ENCODE data around the gene SMARCD3. TPM values are rescaled to one million over a fixed set of nuclear protein-coding genes. Genes with fewer than 3 reads are reported as not detected.

Gene SMARCD3
- total and polyA plus RNA-seq, 2 of the 13 experiments (the other 11 are each of a cell fraction or from before 2014, with no cell fraction given), result 0.20 to 0.62 TPM

- CTCF ChIA-PET (ENCODE audit: low intra/inter-chr PET ratio, low total read pairs), result no interaction called here
- FAIRE-seq (no peak), ATAC-seq (peak; percentile 22; the same call in 1 of the 3 replicates), DNase-seq (ENCODE audit: low spot score) (no peak)
- 0 out of 2 replicates have a peak, but pooled peaks cover 3% of the 10 kb centered on the region for H4K20me1 ChIP-seq (ENCODE audit: insufficient read depth, low read length)
- H3K9ac ChIP-seq (ENCODE audit: insufficient read depth, low read depth, low read length), result no peak overlapping the region
- intact Hi-C loops (cut with micrococcal nuclease; ENCODE audit: unreplicated experiment) (no loop called here), in situ Hi-C loops (cut with HindIII; ENCODE audit: extremely low pct_ligation_motif_present, low pct_unique_long_range_greater_than_20kb) (no loop called here)
- H3K4me2 ChIP-seq (ENCODE audit: low read depth, low read length), result no peak overlapping the region
- H3K79me2 ChIP-seq (ENCODE audit: insufficient read depth, low read length), result no peaks in the 10 kb centered on the region
- H2AFZ ChIP-seq (ENCODE audit: low read length), result no peak overlapping the region
- H3K27ac ChIP-seq (ENCODE audit: extremely low read length, insufficient read depth, low read length), result no peak overlapping the region
- 1% methylated on average over 7 of the region's 9 CpGs for WGBS (ENCODE audit: low lambda C conversion rate)
- peaks cover 4 to 48% of the 10 kb centered on the region in 2 experiments; a peak in 4 of 5 replicates for H3K27me3 ChIP-seq (ENCODE audit: control insufficient read depth in 1 of 2, insufficient read depth in 2 of 2, low read length in 2 of 2)
- no peak for TF ChIP-seq NR2F2 (IDR thresholded peaks at IDR 0.05; ENCODE audit: borderline replicate concordance, low read depth)
- no peak for TF ChIP-seq ZNF331 (CRISPR knock-in tag; IDR thresholded peaks at IDR 0.05)
- TF ChIP-seq ZNF18 (CRISPR knock-in tag; IDR thresholded peaks at IDR 0.05; ENCODE audit: insufficient replicate concordance), result no peak
- no peaks in the 10 kb centered on the region for H3K4me1 ChIP-seq (ENCODE audit: insufficient read depth, low read length)
- no TSS peak for BruUV-seq (replicated peaks)
- POLR2A ChIA-PET, result no interaction called here
- H3K9me3 ChIP-seq (ENCODE audit: low read length), result no peaks in the 10 kb centered on the region
- H3K36me3 ChIP-seq (replicated peaks in 1 of 2; ENCODE audit: control insufficient read depth in 1 of 2, insufficient read depth in 2 of 2, low read length in 2 of 2), result 0 out of 5 replicates have a peak, but pooled peaks cover 0 to 3% of the 10 kb centered on the region in 2 experiments
- H3K4me3 ChIP-seq (replicated peaks in 1 of 3; ENCODE audit: insufficient read depth in 1 of 3, low read depth in 2 of 3, low read length in 3 of 3), result no peak overlapping the region
Measured at GRCh38 chr7:151208253-151208862, 40.1 kb downstream of the SMARCD3 start.

GRCh38 chr7:151207804-151208203 is 40.7 kb downstream of the SMARCD3 start:
- Histone ChIP-seq H3K4me3 (replicated peaks in 1 of 3; ENCODE audit: insufficient read depth in 1 of 3, low read depth in 2 of 3, low read length in 3 of 3) (no peak overlapping the region), H3K4me1 (ENCODE audit: insufficient read depth, low read length) (no peaks in the 10 kb centered on the region), H3K4me2 (ENCODE audit: low read depth, low read length) (no peak overlapping the region), H2AFZ (ENCODE audit: low read length) (no peak overlapping the region), H3K9ac (ENCODE audit: insufficient read depth, low read depth, low read length) (no peak overlapping the region), H3K27ac (ENCODE audit: extremely low read length, insufficient read depth, low read length) (no peak overlapping the region), H3K27me3 (ENCODE audit: control insufficient read depth in 1 of 2, insufficient read depth in 2 of 2, low read length in 2 of 2) (peaks cover 4 to 54% of the 10 kb centered on the region in 2 experiments; a peak in 4 of 5 replicates), H3K9me3 (ENCODE audit: low read length) (no peaks in the 10 kb centered on the region), H4K20me1 (ENCODE audit: insufficient read depth, low read length) (0 out of 2 replicates have a peak, but pooled peaks cover 3% of the 10 kb centered on the region), H3K79me2 (ENCODE audit: insufficient read depth, low read length) (no peaks in the 10 kb centered on the region), H3K36me3 (replicated peaks in 1 of 2; ENCODE audit: control insufficient read depth in 1 of 2, insufficient read depth in 2 of 2, low read length in 2 of 2) (0 out of 5 replicates have a peak, but pooled peaks cover 0 to under 1% of the 10 kb centered on the region in 2 experiments)
- DNase-seq (ENCODE audit: low spot score), result no peak
- intact Hi-C loops (cut with micrococcal nuclease; ENCODE audit: unreplicated experiment), result no loop called here
- no TSS peak for BruUV-seq (replicated peaks)
- CTCF ChIA-PET (ENCODE audit: low intra/inter-chr PET ratio, low total read pairs), result no interaction called here
- no CpG with 5 or more reads among the region's 12 CpGs for WGBS (ENCODE audit: low lambda C conversion rate)
- POLR2A ChIA-PET, result no interaction called here
- TF ChIP-seq PHF21A (CRISPR knock-in tag; IDR thresholded peaks at IDR 0.05) (no peak), ZNF230 (CRISPR knock-in tag; IDR thresholded peaks at IDR 0.05) (no peak), ZNF354B (CRISPR knock-in tag; IDR thresholded peaks at IDR 0.05) (no peak), SOX13 (IDR thresholded peaks at IDR 0.05) (no peak), SOX13 (CRISPR knock-in tag; conservative IDR thresholded peaks at IDR 0.05 in 1 of 2, IDR thresholded peaks at IDR 0.05 in 1 of 2) (no peak)
- in situ Hi-C loops (cut with HindIII; ENCODE audit: extremely low pct_ligation_motif_present, low pct_unique_long_range_greater_than_20kb), result no loop called here
- no peak for ATAC-seq
- FAIRE-seq, result no peak

All from HepG2 (cell line).